Transverse colon (tissue), 4 donors: ENCODE measurements around the gene BBX.

ENCODE experiments used
- CTCF ChIP-seq, 5 experiments: fragments of 200-600 bp in 3 of 5; fragments of 450-650 bp in 2 of 5; sonication (generic) in 3 of 5; IDR thresholded peaks; 1 replicate in 2 of 5; 2 replicates in 3 of 5; pipeline ENCODE4 v1.5.1; 2016 to 2017; ENCODE audit warnings: antibody characterized with exemption in 5 of 5, inconsistent platforms in 3 of 5, mild to moderate bottlenecking in 2 of 5, moderate library complexity in 1 of 5
- POLR2AphosphoS5 ChIP-seq, 3 donors: sonication (generic); formaldehyde crosslinking; IDR thresholded peaks; one replicate each; pipeline ENCODE4 v1.6.1; 2016; ENCODE audit warnings: antibody characterized with exemption in 3 of 3

- TF ChIP-seq CTCF (IDR thresholded peaks at IDR 0.05), result peak; percentile 44 to 63 (median 53)
- no peak for TF ChIP-seq POLR2AphosphoS5 (IDR thresholded peaks at IDR 0.05)
Measured at GRCh38 chr3:107690522-107691138, 167.9 kb downstream of the BBX start.
